H9 (cell line): ENCODE data around the gene RGL2. TPM values are rescaled to one million over a fixed set of nuclear protein-coding genes. Genes with fewer than 3 reads are reported as not detected.

Experiments
- DNase-seq: peaks from one replicate; pipeline ENCODE4 v3.0.0-alpha.2; 2017
- H2AFZ ChIP-seq: one replicate; pipeline ENCODE4 v1.6.1; 2013; ENCODE audit warnings: mild to moderate bottlenecking, low read length, control low read depth, moderate library complexity
- H2AK5ac ChIP-seq: 2 replicates; pipeline ENCODE4 v1.6.1; 2013; ENCODE audit warnings: low read length, control low read depth, mixed read lengths; ENCODE audit not compliant: insufficient read length
- H2BK120ac ChIP-seq: one replicate; pipeline ENCODE4 v1.6.1; 2013; ENCODE audit warnings: low read depth, mild to moderate bottlenecking, low read length, control low read depth, inconsistent platforms; ENCODE audit not compliant: poor library complexity, severe bottlenecking
- H2BK12ac ChIP-seq: 2 replicates; pipeline ENCODE4 v1.6.1; 2013; ENCODE audit warnings: low read length, control low read depth, mixed read lengths, low read depth; ENCODE audit not compliant: insufficient read length
- H2BK15ac ChIP-seq: 2 replicates; pipeline ENCODE4 v1.6.1; 2013; ENCODE audit warnings: low read depth, low read length, control low read depth
- H2BK20ac ChIP-seq: one replicate; pipeline ENCODE4 v1.6.1; 2013; ENCODE audit warnings: low read depth, mild to moderate bottlenecking, low read length, control low read depth, inconsistent platforms; ENCODE audit not compliant: poor library complexity, severe bottlenecking
- H2BK5ac ChIP-seq: 2 replicates; pipeline ENCODE4 v1.6.1; 2013; ENCODE audit warnings: low read length, control low read depth, mixed read lengths; ENCODE audit not compliant: insufficient read length
- H3K14ac ChIP-seq: 2 replicates; pipeline ENCODE4 v1.6.1; 2013; ENCODE audit warnings: low read length, control low read depth; ENCODE audit not compliant: insufficient read depth
- H3K18ac ChIP-seq: 2 replicates; pipeline ENCODE4 v1.6.1; 2013; ENCODE audit warnings: low read depth, mild to moderate bottlenecking, mixed read lengths, low read length, control low read depth; ENCODE audit not compliant: insufficient read length
- H3K23ac ChIP-seq: 2 replicates; pipeline ENCODE4 v1.6.1; 2013; ENCODE audit warnings: low read length, control low read depth, mixed read lengths, low read depth; ENCODE audit not compliant: insufficient read length
- H3K23me2 ChIP-seq: 2 replicates; pipeline ENCODE4 v1.6.1; 2013; ENCODE audit warnings: low read depth, mild to moderate bottlenecking, mixed read lengths, low read length, control low read depth; ENCODE audit not compliant: insufficient read length, poor library complexity, severe bottlenecking
- H3K27ac ChIP-seq: 2 replicates; pipeline ENCODE4 v1.5.1; 2013; ENCODE audit warnings: low read length, control low read depth, mixed read lengths, low read depth; ENCODE audit not compliant: insufficient read length
- H3K27me3 ChIP-seq: 2 replicates; pipeline ENCODE4 v1.6.1; 2013; ENCODE audit warnings: low read length, control low read depth, inconsistent platforms; ENCODE audit not compliant: insufficient read depth
- H3K4ac ChIP-seq: 2 replicates; pipeline ENCODE4 v1.6.1; 2013; ENCODE audit warnings: low read depth, mild to moderate bottlenecking, control low read depth, inconsistent platforms, low read length, moderate library complexity
- H3K4me1 ChIP-seq: 2 replicates; pipeline ENCODE4 v1.6.1; 2013; ENCODE audit warnings: low read length, control low read depth, inconsistent platforms; ENCODE audit not compliant: insufficient read depth
- H3K4me2 ChIP-seq: 2 replicates; pipeline ENCODE4 v1.6.1; 2013; ENCODE audit warnings: low read length, control low read depth, mixed read lengths; ENCODE audit not compliant: insufficient read length, insufficient read depth
- H3K56ac ChIP-seq: 2 replicates; pipeline ENCODE4 v1.6.1; 2013; ENCODE audit warnings: low read depth, mild to moderate bottlenecking, mixed read lengths, low read length, control low read depth; ENCODE audit not compliant: insufficient read length
- H3K79me1 ChIP-seq: 2 replicates; pipeline ENCODE4 v1.6.1; 2013; ENCODE audit warnings: low read depth, mild to moderate bottlenecking, moderate library complexity, low read length, control low read depth, inconsistent platforms; ENCODE audit not compliant: insufficient read depth, poor library complexity, severe bottlenecking
- H3K79me2 ChIP-seq: 2 replicates; pipeline ENCODE4 v1.6.1; 2013; ENCODE audit warnings: low read length, control low read depth, inconsistent platforms; ENCODE audit not compliant: insufficient read depth
- H3K9ac ChIP-seq: 2 replicates; pipeline ENCODE4 v1.6.1; 2013; ENCODE audit warnings: low read length, control low read depth, mixed read lengths; ENCODE audit not compliant: insufficient read length; ENCODE audit errors: extremely low read depth
- H3K9me3 ChIP-seq: one replicate; pipeline ENCODE4 v1.6.1; 2013; ENCODE audit warnings: low read depth, low read length, inconsistent platforms; ENCODE audit not compliant: control insufficient read depth
- H3T11ph ChIP-seq: one replicate; pipeline ENCODE4 v1.6.1; 2013; ENCODE audit warnings: mild to moderate bottlenecking, low read length, control low read depth, inconsistent platforms
- H4K20me1 ChIP-seq: one replicate; pipeline ENCODE4 v1.6.1; 2013; ENCODE audit not compliant: control insufficient read depth, insufficient read length, insufficient read depth
- H4K5ac ChIP-seq: 2 replicates; pipeline ENCODE4 v1.6.1; 2013; ENCODE audit warnings: low read depth, mild to moderate bottlenecking, mixed read lengths, low read length, control low read depth; ENCODE audit not compliant: insufficient read length
- H4K8ac ChIP-seq: replicated peaks from 2 replicates; pipeline ENCODE4 v1.6.1; 2013; ENCODE audit warnings: low read length, control low read depth, mixed read lengths, low read depth; ENCODE audit not compliant: insufficient read length
- H4K91ac ChIP-seq: 2 replicates; pipeline ENCODE4 v1.6.1; 2013; ENCODE audit warnings: low read depth, mild to moderate bottlenecking, moderate library complexity, mixed read lengths, low read length, control low read depth; ENCODE audit not compliant: insufficient read length
- H3K27ac Mint-ChIP-seq, 3 experiments: 2 replicates in 2 of 3; 3 replicates in 1 of 3; pipeline ENCODE4 v1.8.0; 2020 to 2021; ENCODE audit warnings: mixed read lengths in 3 of 3, mild to moderate bottlenecking in 1 of 3, moderate library complexity in 1 of 3
- H3K27me3 Mint-ChIP-seq: 2 replicates; pipeline ENCODE4 v1.8.0; 2021; ENCODE audit warnings: low read depth, mild to moderate bottlenecking, moderate library complexity, mixed read lengths
- H3K36me3 Mint-ChIP-seq, 3 experiments: 2 replicates in 2 of 3; 3 replicates in 1 of 3; pipeline ENCODE4 v1.8.0; 2020 to 2021; ENCODE audit warnings: low read depth in 3 of 3, mixed read lengths in 3 of 3; ENCODE audit not compliant: insufficient read depth in 1 of 3
- H3K4me1 Mint-ChIP-seq, 2 experiments: 2 replicates each; pipeline ENCODE4 v1.8.0; 2020; ENCODE audit warnings: mixed read lengths in 2 of 2
- H3K4me3 Mint-ChIP-seq, 2 experiments: 2 replicates in 1 of 2; 3 replicates in 1 of 2; pipeline ENCODE4 v1.8.0; 2020 to 2021; ENCODE audit warnings: mild to moderate bottlenecking in 2 of 2, mixed read lengths in 2 of 2, moderate library complexity in 1 of 2
- H3K9me3 Mint-ChIP-seq, 2 experiments: 2 replicates in 1 of 2; 3 replicates in 1 of 2; pipeline ENCODE4 v1.8.0; 2020; ENCODE audit warnings: mild to moderate bottlenecking in 2 of 2, mixed read lengths in 2 of 2, moderate library complexity in 1 of 2
- WGBS: extraction: QIAGEN DNeasy Blood & Tissue Kit; methylation state at CpG from one replicate; pipeline ENCODE4 v1.1.7; 2013; ENCODE audit warnings: missing lambda C conversion rate, low lambda C conversion rate, mixed read lengths; ENCODE audit not compliant: insufficient read length; ENCODE audit errors: extremely low coverage; 5-methylcytosine and 5-hydroxymethylcytosine counted together
- total RNA-seq: library from RNA; stranded (reverse); gene quantifications from 2 replicates; pipeline ENCODE4 v1.2.1, GENCODE V29; 2021
- TF ChIP-seq, protein P1 (sequence below): fragments of 200-600 bp; sonication (generic); conservative IDR thresholded peaks from 3 replicates; pipeline ENCODE4 v1.8.0; 2021; ENCODE audit warnings: antibody characterized with exemption, mild to moderate bottlenecking

RGL2 gene
- total RNA-seq, 1 experiment from 2014 or later, result 74.3 TPM

DNA sequence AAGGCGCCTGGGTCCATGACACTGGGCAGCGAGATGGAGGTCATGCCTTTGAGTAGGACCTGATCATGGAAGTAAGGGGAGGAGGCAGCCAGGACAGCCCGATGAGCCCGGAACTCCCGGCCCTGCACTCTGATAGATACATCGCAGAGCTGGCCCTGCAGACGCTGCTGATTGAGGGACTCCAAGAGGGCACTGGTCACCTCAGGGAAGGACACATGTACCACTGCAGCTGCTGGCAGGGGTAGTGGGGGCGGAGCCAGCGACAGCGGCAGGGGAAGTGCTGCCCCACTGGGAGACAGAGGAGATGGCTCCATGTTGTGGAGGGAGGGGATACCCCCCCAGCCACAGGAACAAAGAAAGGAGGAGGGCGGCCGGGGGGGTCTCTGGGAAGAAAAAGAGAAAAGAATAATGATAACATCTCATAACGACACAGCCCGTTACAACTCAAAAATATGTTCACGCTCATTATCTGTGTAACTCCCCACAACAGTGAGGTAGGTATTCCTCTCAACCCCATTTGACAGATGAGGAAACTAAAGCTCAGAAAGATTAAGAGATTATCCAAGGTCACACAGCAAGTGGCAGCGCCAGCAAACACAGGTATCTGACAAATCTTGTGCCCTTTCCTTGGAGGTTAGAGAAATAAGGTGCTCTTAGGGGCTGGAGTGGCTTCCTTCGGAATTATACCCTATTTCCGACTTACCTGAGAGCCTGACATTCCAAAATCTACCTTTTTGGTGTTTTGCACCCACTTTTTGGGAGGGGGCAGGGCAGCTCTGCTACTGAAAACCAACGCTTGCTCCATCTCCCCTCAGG, 18.1 kb upstream of the RGL2 start:
- H3K56ac ChIP-seq, result no peak overlapping the region
- H3K36me3 Mint-ChIP-seq, result peaks cover 22 to 47% (median 42%) of the 10 kb centered on the region in 3 experiments; a peak in 6 of 7 replicates
- no peak overlapping the region for H4K91ac ChIP-seq
- H2AFZ ChIP-seq, result no peak overlapping the region
- H3K9ac ChIP-seq, result no peak overlapping the region
- H3K27me3 ChIP-seq, result no peaks in the 10 kb centered on the region
- H2AK5ac ChIP-seq, result no peak overlapping the region
- H4K8ac ChIP-seq, result no peak overlapping the region
- no peaks in the 10 kb centered on the region for H4K20me1 ChIP-seq
- peaks cover 59 to 64% of the 10 kb centered on the region in 2 experiments for H3K4me1 Mint-ChIP-seq
- no peak overlapping the region for H3K4ac ChIP-seq
- peaks cover 3% of the 10 kb centered on the region; the same call in 1 of the 2 replicates for H3K79me2 ChIP-seq
- DNase-seq, result peak; percentile 44
- H3K4me2 ChIP-seq, result peak overlapping the region; percentile 61
- H2BK15ac ChIP-seq, result no peak overlapping the region
- H3K79me1 ChIP-seq, result peaks cover 7% of the 10 kb centered on the region
- no peak overlapping the region for H3K27ac ChIP-seq
- no peak overlapping the region for H2BK20ac ChIP-seq
- no peak overlapping the region for H3T11ph ChIP-seq
- no peak overlapping the region for H2BK5ac ChIP-seq
- H4K5ac ChIP-seq, result no peak overlapping the region
- H3K14ac ChIP-seq, result no peak overlapping the region
- H3K18ac ChIP-seq, result no peak overlapping the region
- peaks cover 34% of the 10 kb centered on the region for H3K23me2 ChIP-seq
- no peaks in the 10 kb centered on the region; the same call in 1 of the 2 replicates for H3K27me3 Mint-ChIP-seq
- peak overlapping the region in 2 of 3 experiments; percentile 28 to 76; a peak in 2 of 7 replicates for H3K27ac Mint-ChIP-seq
- TF ChIP-seq, protein P1, sequence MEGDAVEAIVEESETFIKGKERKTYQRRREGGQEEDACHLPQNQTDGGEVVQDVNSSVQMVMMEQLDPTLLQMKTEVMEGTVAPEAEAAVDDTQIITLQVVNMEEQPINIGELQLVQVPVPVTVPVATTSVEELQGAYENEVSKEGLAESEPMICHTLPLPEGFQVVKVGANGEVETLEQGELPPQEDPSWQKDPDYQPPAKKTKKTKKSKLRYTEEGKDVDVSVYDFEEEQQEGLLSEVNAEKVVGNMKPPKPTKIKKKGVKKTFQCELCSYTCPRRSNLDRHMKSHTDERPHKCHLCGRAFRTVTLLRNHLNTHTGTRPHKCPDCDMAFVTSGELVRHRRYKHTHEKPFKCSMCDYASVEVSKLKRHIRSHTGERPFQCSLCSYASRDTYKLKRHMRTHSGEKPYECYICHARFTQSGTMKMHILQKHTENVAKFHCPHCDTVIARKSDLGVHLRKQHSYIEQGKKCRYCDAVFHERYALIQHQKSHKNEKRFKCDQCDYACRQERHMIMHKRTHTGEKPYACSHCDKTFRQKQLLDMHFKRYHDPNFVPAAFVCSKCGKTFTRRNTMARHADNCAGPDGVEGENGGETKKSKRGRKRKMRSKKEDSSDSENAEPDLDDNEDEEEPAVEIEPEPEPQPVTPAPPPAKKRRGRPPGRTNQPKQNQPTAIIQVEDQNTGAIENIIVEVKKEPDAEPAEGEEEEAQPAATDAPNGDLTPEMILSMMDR, result no peak
- WGBS, result no CpG with 5 or more reads among the region's 19 CpGs
- no peak overlapping the region for H3K23ac ChIP-seq
- H3K4me3 Mint-ChIP-seq, result peak overlapping the region; percentile 94 to 98
- no peak overlapping the region for H2BK120ac ChIP-seq
- H3K4me1 ChIP-seq, result peaks cover 3% of the 10 kb centered on the region; the same call in 1 of the 2 replicates
- no peak overlapping the region for H2BK12ac ChIP-seq
- no peaks in the 10 kb centered on the region for H3K9me3 ChIP-seq
- no peaks in the 10 kb centered on the region for H3K9me3 Mint-ChIP-seq
